Neuronal stem cell (in vitro differentiated cells): ENCODE measurements around the gene PLCB2. TPM values are rescaled to one million over a fixed set of nuclear protein-coding genes. Genes with fewer than 3 reads are reported as not detected.

Source experiments
- DNase-seq: peaks from one replicate; pipeline ENCODE4 v3.0.0-alpha.2; 2013; ENCODE audit warnings: low spot score
- H2AFZ ChIP-seq: one replicate; pipeline ENCODE4 v1.6.1; 2013; ENCODE audit warnings: mild to moderate bottlenecking, low read length, inconsistent platforms
- H2AK5ac ChIP-seq: 2 replicates; pipeline ENCODE4 v1.6.1; 2013; ENCODE audit warnings: low read depth, mild to moderate bottlenecking, inconsistent platforms, low read length, moderate library complexity, mixed read lengths
- H2BK120ac ChIP-seq: 2 replicates; pipeline ENCODE4 v1.6.1; 2013; ENCODE audit warnings: low read depth, mild to moderate bottlenecking, inconsistent platforms, low read length, moderate library complexity, mixed read lengths
- H2BK12ac ChIP-seq: one replicate; pipeline ENCODE4 v1.6.1; 2013; ENCODE audit warnings: low read length, inconsistent platforms
- H2BK15ac ChIP-seq: 2 replicates; pipeline ENCODE4 v1.6.1; 2013; ENCODE audit warnings: mild to moderate bottlenecking, low read length, inconsistent platforms, mixed read lengths
- H2BK5ac ChIP-seq: one replicate; pipeline ENCODE4 v1.6.1; 2013; ENCODE audit warnings: inconsistent platforms, mild to moderate bottlenecking, low read length, moderate library complexity
- H3K14ac ChIP-seq: one replicate; pipeline ENCODE4 v1.6.1; 2013; ENCODE audit warnings: low read length, inconsistent platforms
- H3K18ac ChIP-seq: 2 replicates; pipeline ENCODE4 v1.6.1; 2013; ENCODE audit warnings: low read length, inconsistent platforms
- H3K23ac ChIP-seq: 2 replicates; pipeline ENCODE4 v1.6.1; 2013; ENCODE audit warnings: low read depth, mild to moderate bottlenecking, mixed read lengths, low read length, inconsistent platforms; ENCODE audit not compliant: poor library complexity
- H3K27ac ChIP-seq: replicated peaks from 3 replicates; pipeline ENCODE4 v1.5.1; 2013; ENCODE audit warnings: low read length, inconsistent platforms
- H3K27me3 ChIP-seq, 3 experiments: 2 replicates each; pipeline ENCODE4 v1.6.1; 2013; ENCODE audit warnings: low read length in 3 of 3, mild to moderate bottlenecking in 2 of 3, inconsistent platforms in 1 of 3, low read depth in 1 of 3, mixed read lengths in 1 of 3, moderate library complexity in 1 of 3; ENCODE audit not compliant: control insufficient read depth in 3 of 3, insufficient read depth in 3 of 3
- H3K36me3 ChIP-seq, 2 donors: replicated peaks in 1 of 2; 2 replicates each; pipeline ENCODE4 v1.6.1; 2013; ENCODE audit warnings: low read length in 2 of 2; ENCODE audit not compliant: control insufficient read depth in 2 of 2, insufficient read depth in 2 of 2
- H3K4ac ChIP-seq: 2 replicates; pipeline ENCODE4 v1.6.1; 2013; ENCODE audit warnings: inconsistent platforms, mild to moderate bottlenecking, low read length, moderate library complexity
- H3K4me1 ChIP-seq, 2 donors: 1 replicate in 1 of 2; 2 replicates in 1 of 2; pipeline ENCODE4 v1.6.1; 2013; ENCODE audit warnings: low read length in 2 of 2, low read depth in 1 of 2; ENCODE audit not compliant: control insufficient read depth in 2 of 2, insufficient read depth in 1 of 2
- H3K4me2 ChIP-seq: one replicate; pipeline ENCODE4 v1.6.1; 2013; ENCODE audit warnings: mild to moderate bottlenecking, low read length, inconsistent platforms; ENCODE audit not compliant: insufficient read depth, poor library complexity, severe bottlenecking
- H3K4me3 ChIP-seq, 2 donors: 2 replicates each; pipeline ENCODE4 v1.5.1; 2013; ENCODE audit warnings: low read length in 2 of 2, mild to moderate bottlenecking in 2 of 2, inconsistent platforms in 1 of 2, moderate library complexity in 1 of 2
- H3K79me1 ChIP-seq: one replicate; pipeline ENCODE4 v1.6.1; 2013; ENCODE audit warnings: low read depth, mild to moderate bottlenecking, inconsistent platforms, low read length, moderate library complexity
- H3K9ac ChIP-seq: one replicate; pipeline ENCODE4 v1.6.1; 2013; ENCODE audit warnings: mild to moderate bottlenecking, low read depth, low read length, inconsistent platforms; ENCODE audit not compliant: poor library complexity
- H3K9me3 ChIP-seq, 2 donors: replicated peaks in 1 of 2; 2 replicates each; pipeline versions ENCODE3 to v1.6.1; 2013; ENCODE audit warnings: low read length in 2 of 2, mild to moderate bottlenecking in 2 of 2, inconsistent platforms in 1 of 2, low read depth in 1 of 2, mixed read lengths in 1 of 2, moderate library complexity in 1 of 2; ENCODE audit not compliant: control insufficient read depth in 2 of 2, insufficient read depth in 1 of 2
- H4K8ac ChIP-seq: one replicate; pipeline ENCODE4 v1.6.1; 2013; ENCODE audit warnings: low read depth, mild to moderate bottlenecking, inconsistent platforms, low read length, moderate library complexity
- H4K91ac ChIP-seq: one replicate; pipeline ENCODE4 v1.6.1; 2013; ENCODE audit warnings: low read length, low read depth, mild to moderate bottlenecking, inconsistent platforms; ENCODE audit not compliant: poor library complexity
- WGBS, 2 donors: extraction: QIAGEN DNeasy Blood & Tissue Kit; methylation state at CpG; one replicate each; pipeline ENCODE4 v1.1.7; 2013; ENCODE audit warnings: missing lambda C conversion rate in 2 of 2, mixed read lengths in 1 of 2; ENCODE audit not compliant: insufficient read length in 2 of 2, insufficient replicate concordance in 1 of 2; ENCODE audit errors: extremely low coverage in 2 of 2; 5-methylcytosine and 5-hydroxymethylcytosine counted together
- polyA plus RNA-seq, 2 experiments: library from polyadenylated mRNA; stranded (reverse); fragments of 200-250 nt; gene quantifications; one replicate each; pipeline ENCODE4 v1.2.3, GENCODE V29; 2013

PLCB2 gene, protein sequence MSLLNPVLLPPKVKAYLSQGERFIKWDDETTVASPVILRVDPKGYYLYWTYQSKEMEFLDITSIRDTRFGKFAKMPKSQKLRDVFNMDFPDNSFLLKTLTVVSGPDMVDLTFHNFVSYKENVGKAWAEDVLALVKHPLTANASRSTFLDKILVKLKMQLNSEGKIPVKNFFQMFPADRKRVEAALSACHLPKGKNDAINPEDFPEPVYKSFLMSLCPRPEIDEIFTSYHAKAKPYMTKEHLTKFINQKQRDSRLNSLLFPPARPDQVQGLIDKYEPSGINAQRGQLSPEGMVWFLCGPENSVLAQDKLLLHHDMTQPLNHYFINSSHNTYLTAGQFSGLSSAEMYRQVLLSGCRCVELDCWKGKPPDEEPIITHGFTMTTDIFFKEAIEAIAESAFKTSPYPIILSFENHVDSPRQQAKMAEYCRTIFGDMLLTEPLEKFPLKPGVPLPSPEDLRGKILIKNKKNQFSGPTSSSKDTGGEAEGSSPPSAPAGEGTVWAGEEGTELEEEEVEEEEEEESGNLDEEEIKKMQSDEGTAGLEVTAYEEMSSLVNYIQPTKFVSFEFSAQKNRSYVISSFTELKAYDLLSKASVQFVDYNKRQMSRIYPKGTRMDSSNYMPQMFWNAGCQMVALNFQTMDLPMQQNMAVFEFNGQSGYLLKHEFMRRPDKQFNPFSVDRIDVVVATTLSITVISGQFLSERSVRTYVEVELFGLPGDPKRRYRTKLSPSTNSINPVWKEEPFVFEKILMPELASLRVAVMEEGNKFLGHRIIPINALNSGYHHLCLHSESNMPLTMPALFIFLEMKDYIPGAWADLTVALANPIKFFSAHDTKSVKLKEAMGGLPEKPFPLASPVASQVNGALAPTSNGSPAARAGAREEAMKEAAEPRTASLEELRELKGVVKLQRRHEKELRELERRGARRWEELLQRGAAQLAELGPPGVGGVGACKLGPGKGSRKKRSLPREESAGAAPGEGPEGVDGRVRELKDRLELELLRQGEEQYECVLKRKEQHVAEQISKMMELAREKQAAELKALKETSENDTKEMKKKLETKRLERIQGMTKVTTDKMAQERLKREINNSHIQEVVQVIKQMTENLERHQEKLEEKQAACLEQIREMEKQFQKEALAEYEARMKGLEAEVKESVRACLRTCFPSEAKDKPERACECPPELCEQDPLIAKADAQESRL
- 3.7 TPM for polyA plus RNA-seq (2013, experiment 1 of 2)
- 3.2 TPM for polyA plus RNA-seq (2013, experiment 2 of 2)

DNA sequence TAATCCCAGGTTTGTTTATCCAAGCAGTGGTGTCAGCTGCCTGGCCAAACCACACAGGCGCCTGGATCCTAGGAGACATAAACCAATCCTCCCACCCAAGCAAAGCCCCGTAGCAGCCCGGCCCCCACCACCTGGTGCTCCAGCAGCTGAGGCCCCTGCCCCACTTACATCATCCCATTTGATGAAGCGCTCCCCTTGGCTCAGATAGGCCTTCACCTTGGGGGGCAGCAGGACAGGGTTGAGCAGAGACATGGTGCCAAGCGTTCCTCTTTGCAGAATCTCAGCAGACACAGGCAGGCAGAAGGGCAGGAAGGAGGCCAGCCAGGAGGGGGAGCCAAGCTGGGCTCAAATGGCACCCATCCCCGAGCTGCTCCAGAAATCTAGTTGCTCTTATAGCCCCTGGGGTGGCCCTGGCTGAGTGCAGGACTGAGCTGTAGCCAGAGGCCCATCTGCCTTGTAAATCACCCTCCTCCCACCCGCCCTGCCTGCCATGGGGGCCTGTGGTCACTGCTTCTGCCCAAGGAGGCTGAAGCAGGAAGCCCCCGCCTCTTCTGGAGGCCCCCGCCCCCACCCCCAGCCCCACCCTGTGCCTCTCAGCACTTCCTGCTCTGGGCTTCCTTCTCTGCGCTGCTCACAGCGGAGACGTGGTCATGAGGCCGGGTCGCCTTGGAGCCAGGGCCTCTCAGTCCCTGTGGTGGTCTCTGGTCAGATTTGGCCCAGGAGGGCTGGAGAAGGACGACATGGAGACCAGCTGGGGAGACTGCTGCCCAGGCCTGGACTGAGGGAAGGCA, at the start of gene PLCB2:
PLCB2 (minus strand) TSS at position 515 of the 791 bp plus-strand sequence; CDS start at position 252, 263 bp downstream.
- Histone ChIP-seq H3K18ac (peak within 1 kb of the TSS; percentile 76), H2BK5ac (peak within 1 kb of the TSS; percentile 30), H3K9ac (peak within 1 kb of the TSS; percentile 50), H3K23ac (peak within 1 kb of the TSS; percentile 28), H3K79me1 (no peaks in the 10 kb centered on the region), H3K4ac (no peak within 1 kb of the TSS), H3K27ac (no peak within 1 kb of the TSS), H3K36me3 (no peaks in the 10 kb centered on the region), H2AFZ (peak within 1 kb of the TSS; percentile 83), H3K14ac (peak within 1 kb of the TSS; percentile 11), H3K4me3 (no peak within 1 kb of the TSS), H2BK12ac (no peak within 1 kb of the TSS), H3K4me2 (no peak within 1 kb of the TSS), H4K8ac (no peak within 1 kb of the TSS), H3K9me3 (no peaks in the 10 kb centered on the region), H3K4me1 (peaks cover 5 to 31% of the 10 kb centered on the region in 2 donors), H2BK120ac (no peak within 1 kb of the TSS), H2BK15ac (peak within 1 kb of the TSS; percentile 63), H2AK5ac (peak within 1 kb of the TSS; percentile 85), H3K27me3 (peaks cover 0 to 7% (median 0%) of the 10 kb centered on the region in 3 experiments), H4K91ac (no peak within 1 kb of the TSS)
- DNase-seq = no peak
- no CpG with 5 or more reads among the region's 15 CpGs for WGBS, 2 donors

DNA sequence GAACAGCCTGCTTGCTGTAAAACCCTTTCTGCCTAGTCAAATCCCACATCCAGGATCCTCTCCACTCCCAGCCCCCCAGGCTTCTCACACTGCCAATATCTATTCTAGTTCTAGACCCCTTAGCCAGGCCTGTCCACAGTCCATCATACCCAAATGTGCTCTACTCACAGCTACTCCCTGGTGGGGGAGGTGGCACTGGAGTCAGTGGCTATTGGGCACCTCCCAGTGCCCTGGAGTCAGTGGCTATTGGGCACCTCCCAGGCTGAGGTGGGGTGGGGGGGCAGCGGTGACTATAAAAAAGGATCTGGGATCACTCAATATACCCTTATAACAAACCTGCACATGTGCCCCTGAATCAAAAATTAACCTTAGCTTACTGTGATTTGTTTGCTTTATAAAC, 49.5 kb upstream of the PLCB2 start:
- no peak overlapping the region for H2BK5ac ChIP-seq
- no peaks in the 10 kb centered on the region for H3K79me1 ChIP-seq
- peak overlapping the region in 1 of 2 donors; percentile 53 for H3K4me3 ChIP-seq
- H2AFZ ChIP-seq = peak overlapping the region; percentile 97
- H3K14ac ChIP-seq = no peak overlapping the region
- H4K91ac ChIP-seq = no peak overlapping the region
- H3K4ac ChIP-seq = no peak overlapping the region
- no peak for DNase-seq
- H3K27me3 ChIP-seq = peaks cover 0 to 84% (median 20%) of the 10 kb centered on the region in 3 experiments
- H3K18ac ChIP-seq = no peak overlapping the region
- no peak overlapping the region for H2BK12ac ChIP-seq
- H2BK120ac ChIP-seq = no peak overlapping the region
- no peaks in the 10 kb centered on the region for H3K9me3 ChIP-seq
- peak overlapping the region; percentile 90 for H3K4me2 ChIP-seq
- H2AK5ac ChIP-seq = no peak overlapping the region
- no CpG with 5 or more reads among the region's 1 CpG for whole genome bisulfite sequencing, 2 donors
- H3K9ac ChIP-seq = no peak overlapping the region
- H4K8ac ChIP-seq = no peak overlapping the region
- H2BK15ac ChIP-seq = no peak overlapping the region
- peaks cover 13 to 15% of the 10 kb centered on the region in 2 donors for H3K4me1 ChIP-seq
- no peak overlapping the region for H3K23ac ChIP-seq
- no peak overlapping the region for H3K27ac ChIP-seq
- H3K36me3 ChIP-seq = no peaks in the 10 kb centered on the region

DNA sequence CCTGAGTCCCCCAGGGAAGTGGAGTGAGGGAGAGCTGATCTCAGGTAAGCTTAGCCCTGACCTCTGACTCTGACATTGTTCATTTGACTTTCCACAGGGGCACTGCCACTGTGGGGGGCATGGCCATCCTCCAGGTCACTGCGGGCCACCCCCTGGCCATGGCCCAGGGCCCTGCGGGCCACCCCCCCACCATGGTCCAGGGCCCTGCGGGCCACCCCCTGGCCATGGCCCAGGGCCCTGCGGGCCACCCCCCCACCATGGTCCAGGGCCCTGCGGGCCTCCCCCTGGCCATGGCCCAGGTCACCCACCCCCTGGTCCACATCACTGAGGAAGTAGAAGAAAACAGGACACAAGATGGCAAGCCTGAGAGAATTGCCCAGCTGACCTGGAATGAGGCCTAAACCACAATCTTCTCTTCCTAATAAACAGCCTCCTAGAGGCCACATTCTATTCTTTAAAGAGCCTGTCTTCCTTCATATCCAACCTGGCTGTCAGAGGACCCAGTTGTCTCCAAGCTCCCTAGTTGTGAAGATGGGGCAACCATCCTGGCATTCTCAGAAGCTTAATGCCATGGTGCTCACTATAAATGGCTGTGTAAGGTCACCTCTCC, 48.3 kb upstream of the PLCB2 start:
- Histone ChIP-seq H2BK15ac (no peak overlapping the region), H3K4me2 (no peak overlapping the region), H2BK12ac (no peak overlapping the region), H3K36me3 (no peaks in the 10 kb centered on the region), H2BK5ac (no peak overlapping the region), H3K14ac (no peak overlapping the region), H3K9ac (no peak overlapping the region), H2AFZ (no peak overlapping the region), H4K91ac (no peak overlapping the region), H3K23ac (no peak overlapping the region), H3K4me1 (peaks cover 13 to 15% of the 10 kb centered on the region in 2 donors), H2BK120ac (no peak overlapping the region), H3K18ac (no peak overlapping the region), H3K79me1 (no peaks in the 10 kb centered on the region), H4K8ac (no peak overlapping the region), H2AK5ac (no peak overlapping the region), H3K4ac (no peak overlapping the region), H3K9me3 (no peaks in the 10 kb centered on the region), H3K27ac (no peak overlapping the region), H3K27me3 (peaks cover 0 to 77% (median 16%) of the 10 kb centered on the region in 3 experiments), H3K4me3 (no peak overlapping the region)
- WGBS, 2 donors = no CpG with 5 or more reads among the region's 5 CpGs
- DNase-seq = no peak
